Fibroblast of peridontal ligament (primary cell): ENCODE results near the gene SND1.
"Not testable (repeated sequence)": the region's sequence is repeated elsewhere in the genome, so short reads cannot be mapped to it uniquely, and the experiment has no call there.

ENCODE experiments used
- DNase-seq: peaks from one replicate; pipeline ENCODE4 v3.0.0-alpha.2; 2010; ENCODE audit errors: extremely low read depth

The SND1 gene

GRCh38 chr7:127652333-127653248 is 597 bp downstream of the SND1 start:
- peak; percentile 39 for DNase-seq

- DNase-seq: no peak
Observed at GRCh38 chr7:127653396-127653795, 1.4 kb downstream of the SND1 start.

- peak; percentile 51 for DNase-seq
Observed at GRCh38 chr7:127654404-127655394, 2.7 kb downstream of the SND1 start.

GRCh38 chr7:127655720-127656119 is 3.7 kb downstream of the SND1 start:
- no peak for DNase-seq

GRCh38 chr7:127657500-127657899 is 5.5 kb downstream of the SND1 start:
- no peak for DNase-seq

- no peak for DNase-seq
Observed at GRCh38 chr7:127658970-127659630, 7.1 kb downstream of the SND1 start.

- DNase-seq: no peak
Observed at GRCh38 chr7:127665922-127666321, 13.9 kb downstream of the SND1 start.

- no peak for DNase-seq
Observed at GRCh38 chr7:127666602-127667001, 14.6 kb downstream of the SND1 start.

GRCh38 chr7:127667017-127667670 is 15.2 kb downstream of the SND1 start:
- DNase-seq: peak; percentile 60

- DNase-seq: peak; percentile 61
Observed at GRCh38 chr7:127667759-127668530, 16.0 kb downstream of the SND1 start.

- DNase-seq: no peak
Observed at GRCh38 chr7:127671341-127671740, 19.3 kb downstream of the SND1 start.

GRCh38 chr7:127673902-127674301 is 21.9 kb downstream of the SND1 start:
- no peak for DNase-seq

GRCh38 chr7:127674361-127674760 is 22.4 kb downstream of the SND1 start:
- no peak for DNase-seq

GRCh38 chr7:127674923-127675322 is 22.9 kb downstream of the SND1 start:
- DNase-seq: not testable (repeated sequence)

GRCh38 chr7:127675721-127676120 is 23.7 kb downstream of the SND1 start:
- DNase-seq: no peak

- DNase-seq: no peak
Observed at GRCh38 chr7:127677433-127678230, 25.6 kb downstream of the SND1 start.

- DNase-seq: no peak
Observed at GRCh38 chr7:127678337-127678736, 26.3 kb downstream of the SND1 start.

GRCh38 chr7:127678947-127679346 is 27.0 kb downstream of the SND1 start:
- DNase-seq: peak; percentile 54

- no peak for DNase-seq
Observed at GRCh38 chr7:127680983-127681382, 29.0 kb downstream of the SND1 start.

- no peak for DNase-seq
Observed at GRCh38 chr7:127682140-127682539, 30.1 kb downstream of the SND1 start.
